PC-3 (cell line): ENCODE results near the gene MYO5B.

ENCODE experiments used
- CTCF ChIP-seq: fragments of 300-600 bp; sonication (generic); conservative IDR thresholded peaks from 2 replicates; pipeline ENCODE4 v1.5.1; 2017; ENCODE audit warnings: antibody characterized with exemption, low read depth, mild to moderate bottlenecking, low read length
- EZH2phosphoT487 ChIP-seq: fragments of 300-600 bp; sonication (generic); IDR thresholded peaks from 2 replicates; pipeline ENCODE4 v1.6.1; 2018; ENCODE audit warnings: mild to moderate bottlenecking, antibody characterized with exemption, low read length, borderline replicate concordance

- TF ChIP-seq CTCF (no peak), EZH2phosphoT487 (no peak)
Measured at GRCh38 chr18:50092245-50092805, 102.6 kb downstream of the MYO5B start.
